HG03196 (cell line): ENCODE data around the gene CELA1.

Experiments
- ATAC-seq: cut with Tn5 transposase; IDR thresholded peaks from one replicate; pipeline ENCODE4 v1.9.1; 2021; ENCODE audit not compliant: unreplicated experiment

The CELA1 gene

DNA sequence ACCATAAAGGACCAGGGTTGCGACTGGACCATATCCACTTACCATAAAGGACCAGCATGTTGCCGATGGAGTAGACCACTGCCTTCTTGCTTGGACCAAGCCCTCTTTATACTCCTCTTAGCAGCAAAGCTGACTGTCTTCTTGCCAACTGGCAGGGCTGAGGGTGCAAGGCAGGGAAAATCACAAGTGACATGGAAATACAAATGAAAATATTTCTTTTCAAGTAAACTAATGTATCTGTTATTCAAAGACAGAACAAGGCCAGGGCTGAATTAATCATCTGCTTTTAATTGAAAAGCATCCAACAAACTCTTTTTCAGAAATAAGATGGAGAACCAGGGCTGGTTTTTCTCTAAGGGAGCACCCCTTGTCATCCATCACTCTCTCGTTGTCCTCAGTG lies at the start of gene CELA1:
TSS of gene CELA1 (minus strand) at position 99 of the 400 bp plus-strand sequence. CDS start at position 58, 41 bp downstream.
- no peak for ATAC-seq

DNA sequence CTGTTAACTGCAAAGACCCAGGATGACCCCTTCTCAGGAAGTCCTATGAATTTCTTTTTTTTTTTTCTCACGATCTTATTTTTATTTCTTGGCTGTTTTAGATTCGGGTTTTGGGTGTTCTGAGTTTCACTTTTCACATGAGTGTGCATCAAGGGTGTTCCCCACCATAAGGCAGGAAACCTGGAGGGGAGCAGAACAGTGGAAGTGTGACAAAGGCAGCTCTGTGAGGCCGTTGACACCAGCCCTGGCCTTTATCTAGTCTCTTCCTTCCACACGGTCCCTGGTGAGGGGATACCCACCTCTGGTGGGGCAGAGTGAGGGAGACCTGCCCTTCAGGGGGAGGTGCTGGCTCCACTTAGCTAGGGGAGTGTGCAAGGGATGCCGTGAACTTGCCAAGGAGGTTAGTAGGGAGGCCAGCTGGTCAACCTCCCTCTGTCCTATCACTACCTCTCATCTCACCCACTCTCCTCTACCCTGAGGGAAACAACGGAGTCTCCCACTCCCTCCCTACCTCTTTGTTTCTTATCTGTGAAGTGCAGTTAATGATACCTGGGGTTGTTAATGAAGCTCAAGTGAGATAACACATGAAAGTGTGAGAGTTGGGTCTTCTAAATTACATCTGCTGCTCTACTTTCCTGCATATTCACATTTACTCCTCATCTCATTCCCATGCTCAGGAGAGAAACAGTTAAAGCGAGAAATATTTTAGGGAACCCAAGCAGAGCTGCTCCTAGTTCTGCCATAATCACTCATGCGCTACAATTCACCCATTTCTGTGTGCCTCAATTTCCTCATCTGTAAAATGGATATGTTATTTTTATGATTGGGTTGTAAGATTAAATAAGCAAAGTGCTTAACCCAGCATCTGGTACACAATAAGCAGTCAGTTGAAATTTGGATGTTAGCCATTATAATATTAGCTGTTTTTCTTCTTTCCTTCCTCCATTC lies 49.1 kb upstream of the CELA1 start:
- peak; percentile 42 for ATAC-seq

DNA sequence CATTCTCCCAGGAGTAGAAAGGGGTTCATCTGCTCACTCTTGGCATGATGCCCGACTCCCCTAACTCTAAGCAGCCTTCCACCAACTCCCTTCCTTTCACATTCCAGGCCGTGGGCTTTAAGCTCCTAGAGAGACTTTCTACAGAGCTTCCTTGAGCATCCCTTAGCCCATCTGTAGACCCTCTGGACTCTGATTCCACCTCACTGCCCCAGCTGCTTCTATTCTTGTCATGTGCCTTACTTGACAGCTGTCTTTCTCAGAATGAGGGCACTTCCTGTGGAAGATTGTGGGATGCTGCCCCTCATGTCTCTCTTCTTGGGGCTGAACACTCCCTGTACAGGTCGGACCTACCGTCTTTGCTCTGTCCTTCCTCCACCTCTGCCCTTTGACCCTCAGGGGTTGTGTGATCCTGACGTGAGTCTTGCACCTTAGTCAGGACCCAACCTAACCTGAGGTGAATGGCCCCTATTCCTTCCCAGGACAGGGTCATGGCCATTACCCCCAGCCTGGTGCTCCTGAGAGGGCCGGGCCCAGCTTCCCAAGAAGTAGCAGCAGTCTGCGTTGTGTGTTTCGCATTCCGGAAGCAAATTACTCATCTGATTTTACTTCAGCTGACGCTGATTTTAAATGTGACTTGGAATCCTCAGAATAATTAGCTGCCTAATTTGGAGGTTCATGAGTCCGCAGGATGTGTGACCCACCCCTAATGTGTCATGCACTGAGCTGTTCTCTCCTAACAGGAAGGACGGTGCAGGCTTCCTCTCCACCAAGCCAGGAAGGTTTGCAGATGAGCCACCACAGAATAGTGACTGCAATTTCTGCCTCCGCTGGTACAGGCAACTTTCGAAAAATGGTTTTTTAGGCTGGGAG lies 47.4 kb upstream of the CELA1 start:
- no peak for ATAC-seq

DNA sequence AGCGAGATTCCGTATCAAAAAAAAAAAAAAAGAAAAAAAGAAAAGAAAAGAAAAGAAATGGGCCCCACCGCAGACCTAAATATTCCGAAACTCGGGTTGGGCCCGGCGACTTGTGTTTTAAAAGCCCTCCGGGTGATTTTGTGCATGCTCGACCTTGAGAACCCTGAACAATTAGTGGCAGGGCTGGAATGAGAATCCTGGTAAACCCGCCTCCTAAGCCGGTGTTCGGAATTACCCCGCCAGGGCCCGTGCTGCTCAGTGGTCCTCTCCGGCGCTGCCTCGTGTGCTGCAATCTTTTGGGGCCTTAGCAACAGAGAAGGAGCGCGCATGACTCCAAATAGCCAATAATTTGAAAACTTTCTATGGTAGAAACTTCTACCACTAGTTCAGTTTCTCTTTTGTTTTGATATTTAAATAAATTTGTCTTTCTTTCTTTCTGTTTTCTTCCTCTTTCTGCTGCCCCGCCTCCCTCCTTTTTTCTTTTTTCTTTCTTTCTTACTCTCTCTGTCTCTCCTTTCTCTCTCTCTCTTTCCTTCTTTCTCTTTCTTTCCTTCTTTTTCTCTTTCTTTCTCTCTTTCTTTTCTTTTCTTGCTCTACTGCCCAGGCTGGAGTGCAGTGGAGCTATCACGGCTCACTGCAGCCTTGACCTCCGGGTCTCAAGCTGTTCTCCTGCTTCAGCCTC lies 46.2 kb upstream of the CELA1 start:
- no peak for ATAC-seq

DNA sequence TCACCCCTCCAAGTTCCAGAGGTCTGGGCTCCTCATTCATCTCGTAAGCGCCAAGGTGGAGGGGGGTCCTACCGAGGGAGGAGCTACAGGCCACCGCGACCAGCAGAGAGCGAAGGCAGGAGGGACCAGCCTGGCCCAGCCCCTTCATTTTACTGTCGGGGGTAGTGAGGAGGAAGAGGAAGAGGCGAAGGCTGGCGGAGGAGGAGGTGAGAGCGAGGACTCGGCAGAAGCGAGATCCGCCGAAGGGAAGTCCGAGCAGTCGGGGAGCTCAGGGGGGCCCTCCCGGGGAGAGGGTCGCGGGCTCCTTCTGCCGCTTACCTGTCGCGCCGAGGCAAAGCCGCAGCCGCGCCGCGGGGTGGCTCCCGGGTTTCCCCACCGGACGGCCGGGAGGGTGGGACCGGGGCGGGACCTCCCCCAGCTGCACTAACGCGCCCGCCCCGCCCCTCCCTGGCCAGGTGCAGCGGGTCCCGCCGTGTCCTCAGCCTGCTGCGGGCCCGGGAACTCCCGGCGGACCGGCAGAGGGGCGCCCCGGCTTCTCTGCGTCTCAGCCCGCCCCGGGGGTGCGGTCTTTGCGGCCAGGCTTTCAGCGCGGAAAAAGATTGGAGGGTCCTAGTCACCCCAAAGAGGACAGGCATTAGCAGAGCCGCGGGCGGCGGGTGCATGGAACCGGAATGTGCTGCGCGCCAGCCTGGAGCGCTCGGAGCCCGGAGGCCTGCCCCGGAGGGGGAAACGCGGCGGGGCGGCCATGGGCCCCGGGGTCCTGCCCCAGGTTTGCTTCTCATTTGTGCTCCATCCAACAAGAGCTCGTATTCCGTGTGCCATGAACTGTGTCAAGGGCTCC lies 45.0 kb upstream of the CELA1 start, which contains the start of gene GALNT6:
TSS of gene GALNT6 (minus strand) at position 124 of the 841 bp plus-strand sequence. CDS start 11,625 bp downstream, outside the sequence.
- peak; percentile 40 for ATAC-seq

DNA sequence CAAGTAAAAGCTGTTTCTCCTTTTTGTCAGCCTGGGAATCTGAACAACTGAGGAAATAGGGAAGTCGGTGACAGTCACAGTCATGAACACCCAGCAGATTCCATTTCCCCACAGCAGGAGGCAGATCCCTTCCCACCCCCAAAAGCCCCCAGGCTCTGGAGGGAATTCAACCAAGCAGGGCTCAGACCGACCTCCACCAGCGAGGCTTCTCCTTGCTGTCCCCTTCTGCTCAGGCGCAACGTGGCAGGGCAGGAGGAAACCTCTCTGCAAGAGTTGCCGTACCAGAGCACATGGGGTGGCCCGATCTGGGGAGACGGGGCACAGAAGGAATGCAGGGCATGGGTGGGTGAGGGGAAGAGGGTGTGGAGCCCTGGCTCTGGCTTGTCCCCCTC lies 44.4 kb upstream of the CELA1 start:
- ATAC-seq = no peak

DNA sequence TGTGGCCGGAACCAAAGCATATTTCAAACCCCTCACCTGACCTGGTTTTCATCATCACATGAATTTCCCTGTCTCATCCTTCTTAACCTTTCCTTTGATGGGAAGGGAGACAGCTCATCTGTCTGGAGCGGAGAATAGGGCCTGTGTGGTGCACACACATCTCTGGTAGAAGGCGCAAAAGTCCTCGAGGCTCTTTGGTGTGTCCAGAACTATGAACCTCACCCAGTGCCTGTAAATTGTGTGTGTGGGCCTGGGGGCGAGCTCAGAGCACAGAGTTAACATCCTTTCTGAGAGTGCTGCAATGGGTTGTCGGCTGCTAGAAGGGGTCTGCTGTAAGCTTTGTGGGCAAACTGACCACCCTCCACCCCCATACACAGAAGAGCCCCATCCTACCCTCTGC lies 44.0 kb upstream of the CELA1 start:
- ATAC-seq = no peak

DNA sequence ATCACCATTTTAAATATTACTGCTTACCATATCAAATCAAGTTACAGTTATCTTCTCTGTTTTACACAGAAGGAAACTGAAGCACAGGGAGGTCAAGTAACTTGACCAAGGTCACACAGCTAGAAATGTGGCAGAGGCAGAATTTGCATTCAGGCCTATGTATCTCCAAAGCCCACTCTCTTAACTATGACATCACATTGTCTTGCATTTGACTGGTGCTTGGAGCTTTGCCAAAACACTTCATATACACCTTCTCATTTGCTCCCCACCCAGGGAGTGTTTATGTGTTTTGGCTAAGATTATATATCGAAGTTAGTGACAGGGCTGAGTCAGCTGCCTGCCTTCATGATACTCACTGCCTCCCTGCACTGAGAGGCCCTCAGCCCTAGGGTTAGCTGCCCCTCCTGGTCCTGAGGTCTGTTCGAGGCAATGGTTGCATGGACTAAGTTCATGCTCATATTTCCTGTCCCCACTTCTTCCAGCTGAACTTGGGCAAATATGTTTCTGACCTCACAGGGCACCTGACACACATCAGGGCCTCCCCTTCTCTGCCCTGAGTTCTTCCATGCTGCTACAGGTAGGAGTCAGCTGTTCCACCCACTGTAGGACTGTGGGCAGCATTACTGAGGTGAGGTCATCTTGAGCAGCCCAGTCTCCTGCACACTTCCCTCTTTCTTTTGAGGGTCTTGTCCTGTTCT lies 43.0 kb upstream of the CELA1 start:
- ATAC-seq = no peak

DNA sequence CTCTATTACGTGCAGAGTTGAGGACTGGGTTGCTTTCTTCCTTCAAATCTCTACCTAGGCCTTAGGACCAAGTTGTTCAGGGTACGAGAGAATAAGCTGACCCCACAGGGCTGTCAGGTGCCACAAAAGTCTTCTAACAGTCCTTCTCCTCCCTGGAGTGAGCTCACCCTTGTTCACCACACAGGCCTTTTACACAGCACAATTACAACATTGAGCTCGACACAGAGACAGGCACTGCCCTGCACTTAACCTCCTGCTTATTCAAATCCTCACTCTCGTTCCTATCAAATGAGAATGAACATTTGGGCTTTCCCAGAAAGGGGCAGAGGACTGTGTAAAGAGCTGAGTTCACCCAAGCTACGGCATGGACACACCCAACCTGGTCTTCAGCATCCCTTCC lies 42.4 kb upstream of the CELA1 start:
- no peak for ATAC-seq

DNA sequence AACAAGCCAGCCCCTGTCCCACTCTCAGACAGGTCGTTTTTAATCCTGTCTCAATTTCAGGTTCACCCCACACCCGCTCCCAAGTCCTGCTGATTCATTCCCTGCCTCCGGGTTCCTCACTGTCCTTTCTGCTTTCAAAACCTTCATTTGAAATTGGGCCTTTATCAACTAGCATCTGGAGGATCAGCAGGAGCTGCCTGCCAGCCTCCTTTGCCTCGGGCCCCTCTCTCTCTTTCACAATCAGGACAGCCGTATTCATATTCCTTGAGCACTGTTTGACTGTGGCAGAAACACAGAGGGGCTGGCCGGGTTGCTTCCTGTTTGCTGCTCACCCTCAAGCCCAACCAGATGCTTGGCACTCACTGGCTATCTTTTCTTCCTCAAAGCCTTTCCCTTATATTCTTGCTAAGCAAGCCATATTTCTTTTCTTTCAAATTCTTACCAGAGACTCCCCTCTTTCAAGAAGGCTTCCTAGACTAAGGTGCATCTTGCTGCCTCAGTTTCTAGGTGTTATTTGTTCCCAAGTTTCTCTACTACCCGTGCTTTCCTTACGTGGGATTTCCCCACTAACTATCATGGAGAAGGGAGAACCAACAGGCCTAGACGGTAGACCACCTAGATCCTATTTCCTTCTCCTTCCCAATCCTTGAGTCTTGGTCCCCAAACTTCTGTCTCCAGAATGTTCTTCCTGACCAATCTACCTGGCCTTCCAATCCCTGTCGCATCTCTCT lies 41.8 kb upstream of the CELA1 start:
- ATAC-seq = no peak

DNA sequence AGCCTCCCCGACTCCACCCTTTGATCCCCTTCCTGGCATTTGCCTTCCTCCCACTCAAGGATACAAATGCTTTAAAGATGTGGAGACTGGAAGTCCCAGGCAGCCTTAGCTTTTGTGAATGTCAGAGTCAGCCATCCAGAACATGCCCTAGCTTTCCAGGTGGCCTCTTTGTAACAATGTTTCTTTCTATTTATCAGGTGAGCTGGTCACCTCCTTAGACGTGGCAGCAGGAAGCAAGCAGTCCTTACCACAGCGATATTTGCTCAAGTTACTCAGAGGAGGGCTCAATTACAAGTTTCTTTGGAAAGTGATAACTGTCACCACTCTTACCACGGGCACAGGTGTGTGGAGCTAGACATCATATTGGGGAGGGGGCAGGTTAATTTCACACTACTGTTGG lies 39.9 kb upstream of the CELA1 start:
- no peak for ATAC-seq

DNA sequence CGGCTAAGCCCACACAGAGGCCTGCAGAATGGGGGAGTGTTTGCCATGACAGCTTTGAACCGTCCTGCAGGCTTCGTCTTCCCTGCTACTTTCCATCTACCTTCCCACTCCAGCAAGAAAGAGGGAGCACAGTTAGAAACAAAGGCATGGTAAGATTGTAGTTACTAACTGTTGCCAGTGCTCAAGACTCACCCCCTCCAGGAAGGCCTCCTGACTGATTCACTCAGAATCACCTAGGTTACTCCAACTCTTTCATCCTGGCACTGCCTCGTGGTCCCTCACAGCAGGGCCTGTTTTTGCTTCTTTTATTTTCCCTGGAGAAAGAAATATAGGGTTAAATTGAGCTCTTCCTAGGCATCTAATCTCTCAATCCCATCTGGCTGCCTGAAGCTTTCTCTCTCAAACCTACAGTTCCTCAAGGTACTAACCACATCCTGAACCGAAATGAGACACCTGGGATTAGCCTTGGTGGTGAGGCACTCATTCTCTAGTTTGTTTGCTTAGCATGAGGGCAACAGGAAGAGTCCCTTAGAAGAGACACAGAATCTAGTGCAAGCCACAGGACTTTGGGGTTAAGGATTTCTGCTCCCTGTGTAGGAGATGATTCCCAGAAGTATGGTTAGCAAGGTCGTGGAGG lies 36.9 kb upstream of the CELA1 start:
- no peak for ATAC-seq

DNA sequence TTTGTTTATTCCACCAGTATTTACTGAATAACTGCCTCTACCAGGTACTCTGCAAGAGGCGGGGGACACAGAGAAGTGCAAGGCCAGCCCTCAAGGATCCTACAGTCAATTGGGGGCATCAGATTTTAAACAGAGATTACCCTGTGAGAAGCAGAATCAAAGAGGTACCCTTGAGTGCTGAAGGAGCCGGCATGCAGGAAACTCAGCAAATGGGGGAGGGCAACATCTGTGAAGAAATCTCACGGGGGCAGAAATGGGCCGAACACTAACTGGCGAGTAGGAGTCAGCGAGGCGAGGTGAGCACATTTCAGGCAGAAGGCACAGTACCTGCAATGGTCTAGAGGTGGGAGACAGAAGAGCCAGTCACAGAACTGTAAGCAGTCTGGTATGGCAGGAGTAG lies 35.7 kb upstream of the CELA1 start:
- no peak for ATAC-seq

DNA sequence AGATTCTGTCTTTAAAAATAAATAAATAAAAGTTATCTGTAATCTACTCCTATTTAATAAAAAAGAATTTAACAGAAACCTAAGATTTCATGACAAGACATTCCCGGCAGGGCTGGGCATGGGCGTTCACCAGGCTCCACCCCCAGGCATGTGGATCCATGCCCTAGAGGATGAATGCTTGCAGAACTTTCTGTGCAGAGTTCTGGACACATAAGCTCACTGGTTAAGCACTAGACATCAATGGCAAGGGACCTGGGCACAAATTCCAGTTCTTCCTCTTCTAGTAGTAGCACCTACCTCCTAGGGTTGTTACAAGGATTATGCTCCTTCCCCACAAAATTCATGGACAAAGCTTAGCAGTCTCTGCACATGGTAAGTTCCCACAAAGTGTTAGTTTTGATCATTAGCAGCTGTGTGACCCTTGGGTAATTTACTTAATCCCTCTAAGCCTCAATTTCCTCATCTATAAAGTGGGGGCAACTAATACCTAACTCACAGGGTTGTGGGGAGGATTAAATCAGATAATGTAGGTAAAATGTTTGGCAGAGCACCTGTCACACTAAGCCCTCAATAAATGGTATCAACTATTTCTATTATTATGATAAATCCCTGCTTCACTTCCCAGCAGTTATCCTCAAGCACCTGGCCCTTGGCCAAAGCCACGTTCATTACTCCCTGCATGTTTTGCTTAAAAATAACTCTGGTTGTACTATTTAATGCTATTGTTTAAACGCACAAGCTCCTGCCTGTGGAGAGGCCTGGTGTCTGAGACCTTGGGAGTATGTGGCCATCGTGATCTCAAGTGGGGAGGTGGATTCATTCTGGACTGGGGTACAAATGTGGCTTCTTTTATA lies 35.0 kb upstream of the CELA1 start:
- ATAC-seq = no peak

DNA sequence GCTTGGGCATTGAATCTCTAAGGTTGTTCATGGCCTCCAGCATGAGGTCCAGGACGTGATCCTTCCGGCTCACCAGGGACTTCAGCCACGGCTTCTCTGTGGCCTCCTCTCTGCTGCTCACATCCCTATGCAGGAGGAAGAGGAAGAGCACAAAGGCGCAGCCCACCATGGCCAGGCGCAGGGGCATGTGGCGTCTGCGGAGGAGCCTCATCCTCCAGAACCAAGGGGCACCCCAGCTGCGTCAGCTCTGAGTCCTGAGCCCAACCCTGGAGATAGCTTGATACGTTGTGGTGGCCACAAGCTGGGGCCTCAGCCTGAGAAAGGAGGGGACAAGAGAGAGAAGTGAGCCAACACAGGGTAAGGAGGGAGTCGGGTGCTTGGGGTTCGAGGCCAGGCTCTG lies 33.1 kb upstream of the CELA1 start:
- ATAC-seq = no peak

DNA sequence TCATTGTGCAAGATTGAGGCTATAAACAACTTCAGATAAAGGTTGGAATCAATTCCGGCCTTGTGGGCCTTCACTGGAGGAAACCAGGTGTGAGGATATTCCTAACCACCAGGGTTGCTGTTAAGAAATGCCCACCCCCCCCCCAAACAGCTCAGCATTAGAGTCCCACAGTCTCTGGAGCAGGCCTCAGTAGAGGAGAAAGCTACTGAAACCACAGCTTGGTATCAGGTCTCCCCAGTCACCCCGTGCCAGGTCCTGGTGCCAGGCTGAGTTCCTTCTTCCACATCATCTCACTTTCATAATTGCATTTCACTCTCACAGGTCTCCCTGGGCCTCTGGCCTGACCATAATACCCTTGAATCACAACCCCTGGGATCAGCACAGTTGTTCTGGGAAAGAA lies 32.3 kb upstream of the CELA1 start:
- ATAC-seq = no peak

DNA sequence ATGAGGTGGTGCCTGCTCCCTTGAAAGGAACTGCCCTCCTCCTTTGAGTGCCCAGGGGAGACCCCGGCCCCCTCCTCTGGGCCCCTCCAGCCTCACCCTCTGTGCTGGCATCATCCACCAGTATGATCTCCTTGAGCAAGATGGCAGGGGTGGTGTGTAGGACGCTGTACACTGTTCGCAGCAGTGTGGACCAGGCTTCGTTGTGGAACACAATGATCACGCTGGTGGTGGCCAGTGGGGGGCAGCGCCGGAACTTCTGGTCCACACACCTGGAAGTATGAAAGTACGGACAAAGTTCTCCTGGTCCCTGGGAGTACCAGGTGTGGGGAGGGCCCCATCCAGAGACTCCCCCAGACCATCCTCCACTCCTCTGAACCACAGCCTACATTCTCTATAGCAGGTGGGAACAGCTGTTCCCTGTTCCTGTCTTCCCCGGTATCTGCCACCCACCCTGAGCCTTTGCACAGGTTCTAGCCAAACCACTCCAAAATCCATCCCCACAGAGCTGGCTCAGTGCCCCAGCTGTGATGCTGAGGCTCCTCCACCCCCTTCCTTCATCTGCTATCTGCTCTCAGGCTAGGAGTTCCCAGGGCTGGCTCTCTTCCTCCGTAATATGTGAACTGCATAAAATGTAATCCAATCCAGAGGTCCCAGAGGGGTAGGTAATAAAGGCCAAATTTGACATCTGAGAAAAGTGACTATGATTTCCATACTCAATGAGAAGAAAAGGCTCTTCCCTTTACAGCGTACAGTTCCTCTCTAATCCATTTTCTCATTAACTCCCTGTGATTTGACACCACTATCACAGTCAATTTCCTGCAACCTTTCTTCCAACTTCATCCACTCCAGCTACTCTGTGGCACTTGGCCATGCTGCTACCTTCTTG lies 30.9 kb upstream of the CELA1 start:
- ATAC-seq = no peak
